Activated CD4-positive, alpha-beta T cell treated with anti-CD3 and anti-CD28 coated beads for 48 hours (primary cell): ENCODE measurements around the gene ARHGEF7.

ENCODE experiments used
- DNase-seq: peaks from one replicate; pipeline ENCODE4 v3.0.0-alpha.2; 2020

ARHGEF7 gene

DNA sequence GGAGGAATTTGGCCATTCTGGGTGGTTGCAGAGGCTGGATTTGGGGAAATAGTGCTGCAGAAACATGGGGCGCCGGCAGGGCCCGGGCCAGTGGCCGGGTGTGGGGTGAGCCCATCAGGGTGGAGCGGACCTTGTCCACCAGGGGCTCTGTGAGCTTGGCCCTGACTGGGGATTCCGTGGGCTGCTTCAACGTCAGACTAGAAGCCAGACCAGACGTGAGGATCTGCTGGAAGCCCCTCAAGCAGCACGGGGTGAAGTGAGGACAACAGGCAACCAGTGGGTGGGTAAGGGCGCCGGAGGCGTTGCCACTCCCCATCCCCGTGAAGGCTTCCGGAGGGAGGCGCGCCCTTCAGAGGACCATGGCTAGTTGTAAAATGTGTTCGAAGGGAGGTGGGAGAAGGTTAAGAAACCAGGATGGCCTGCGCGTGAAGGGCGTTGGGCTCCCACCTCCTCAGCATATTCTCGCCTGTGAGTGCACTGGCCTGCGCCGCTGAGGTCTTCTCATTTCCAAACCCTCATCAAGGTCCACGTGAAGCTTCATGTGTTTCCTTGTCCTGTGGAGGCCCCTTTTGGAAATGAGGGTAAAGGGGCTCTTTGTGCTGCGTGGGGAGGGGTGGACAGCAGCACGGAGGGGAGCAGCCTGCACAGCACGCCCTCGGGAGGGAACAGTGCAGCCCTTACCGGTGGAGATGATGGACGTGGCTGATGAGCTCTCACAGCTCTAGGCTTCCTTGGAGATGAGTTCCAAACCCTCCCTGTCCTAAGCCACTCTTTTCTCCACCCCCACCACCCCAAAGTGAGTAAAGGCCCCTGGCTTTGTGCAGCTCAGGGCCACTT lies 213.7 kb downstream of the ARHGEF7 start:
- no peak for DNase-seq

GRCh38 chr13:111329641-111330040 lies 214.5 kb downstream of the ARHGEF7 start:
- DNase-seq: no peak

GRCh38 chr13:111330066-111330610 lies 215.0 kb downstream of the ARHGEF7 start:
- no peak for DNase-seq

DNA sequence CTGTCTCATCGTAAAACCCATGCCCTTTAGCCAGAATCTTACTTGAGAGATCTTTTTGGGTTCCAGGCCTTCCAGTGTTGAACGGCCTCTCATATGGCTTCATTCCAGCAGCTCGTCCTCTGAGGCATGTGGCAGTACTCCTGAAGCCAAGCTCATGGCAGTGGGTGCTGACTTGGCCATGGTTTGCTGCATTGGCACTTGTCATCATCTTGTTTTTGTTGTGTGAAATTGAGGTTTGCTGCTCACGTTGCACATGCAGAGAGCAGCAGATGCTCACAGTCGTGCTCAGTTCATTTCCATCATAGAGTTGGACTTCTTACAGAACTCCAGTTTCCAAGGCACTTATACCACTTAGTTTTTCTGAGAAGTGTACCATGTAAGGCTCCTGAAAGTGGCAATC lies 220.2 kb downstream of the ARHGEF7 start:
- no peak for DNase-seq

GRCh38 chr13:111336666-111337065 lies 221.6 kb downstream of the ARHGEF7 start:
- no peak for DNase-seq

- no peak for DNase-seq
Measured at GRCh38 chr13:111337206-111337605, 222.1 kb downstream of the ARHGEF7 start.

DNA sequence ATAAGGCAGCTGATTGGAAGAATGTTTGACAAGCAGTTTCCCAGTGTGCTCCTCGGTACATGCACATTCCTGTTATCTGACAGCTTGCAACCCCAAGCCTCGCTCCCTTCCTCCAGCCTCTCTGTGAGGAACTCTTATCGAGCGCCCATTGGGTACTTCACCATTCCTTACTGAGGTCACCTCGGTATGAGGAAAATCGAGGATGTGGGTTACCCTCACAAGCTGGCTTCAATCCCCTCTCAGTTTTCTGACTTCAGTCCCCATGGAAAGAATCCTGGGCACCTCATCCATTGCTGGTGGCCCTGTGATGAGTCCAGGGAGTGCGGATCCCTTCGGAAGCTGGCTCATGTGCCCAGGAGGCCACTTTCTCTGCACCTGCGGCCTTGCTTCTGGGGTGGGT lies 222.6 kb downstream of the ARHGEF7 start:
- no peak for DNase-seq

- no peak for DNase-seq
Measured at GRCh38 chr13:111338841-111339240, 223.7 kb downstream of the ARHGEF7 start.

GRCh38 chr13:111339366-111340143 lies 224.4 kb downstream of the ARHGEF7 start:
- no peak for DNase-seq

DNA sequence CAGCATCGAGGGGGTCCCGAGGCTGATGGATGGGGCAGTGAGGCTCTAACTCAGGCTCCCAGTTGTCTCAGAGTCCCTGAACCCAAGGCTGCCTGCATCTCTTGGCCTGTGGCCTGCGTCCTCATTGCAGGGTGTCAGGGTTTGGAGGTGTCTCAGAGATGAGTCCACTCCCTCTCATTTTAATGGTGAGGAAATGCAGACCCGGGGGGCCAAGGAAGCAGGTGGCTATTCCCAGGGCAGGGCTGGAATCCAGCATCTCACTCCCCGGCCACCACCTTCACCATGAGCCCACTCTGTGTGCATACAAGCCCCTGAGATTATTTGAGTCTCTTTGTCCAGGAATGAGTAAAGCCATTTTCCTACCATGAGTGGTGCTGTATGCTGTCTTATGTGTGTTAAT lies 226.8 kb downstream of the ARHGEF7 start:
- DNase-seq: no peak

GRCh38 chr13:111342721-111343120 lies 227.6 kb downstream of the ARHGEF7 start:
- no peak for DNase-seq

GRCh38 chr13:111343186-111343805 lies 228.2 kb downstream of the ARHGEF7 start:
- DNase-seq: no peak

DNA sequence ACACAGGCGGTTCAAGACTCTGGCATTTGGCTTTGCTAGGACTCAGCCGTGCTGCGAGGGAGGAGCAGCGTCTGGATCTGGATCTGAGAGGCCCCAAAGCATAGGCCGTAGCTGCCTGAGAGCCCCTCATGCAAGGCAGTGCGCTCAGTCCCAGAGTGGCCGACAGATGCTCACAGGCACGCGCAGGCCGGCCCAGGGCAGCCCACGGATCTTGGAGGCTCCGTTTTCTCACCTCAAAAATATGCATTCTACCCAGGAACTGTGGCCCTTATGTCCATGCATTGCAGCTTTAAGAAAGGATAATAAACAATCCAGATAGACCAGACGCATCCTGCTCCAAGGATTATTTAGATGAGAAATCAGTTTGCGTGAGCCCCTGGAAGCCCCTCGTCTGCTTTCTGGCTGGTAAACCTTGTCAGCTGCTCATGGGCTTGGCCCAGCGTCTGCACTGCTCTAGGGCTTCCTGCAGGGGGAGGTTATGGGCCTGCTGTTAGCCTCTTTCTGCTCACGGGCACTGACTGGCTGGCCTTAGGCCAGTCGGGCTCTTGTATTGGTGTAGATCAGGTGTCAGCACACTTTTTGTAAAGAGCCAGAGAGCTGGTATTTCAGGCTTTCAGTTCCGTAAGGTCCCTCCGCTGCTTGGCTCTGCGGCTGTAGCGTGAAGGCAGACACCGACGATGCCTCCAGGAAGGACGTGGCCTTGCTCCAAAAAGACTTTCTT lies 229.5 kb downstream of the ARHGEF7 start:
- no peak for DNase-seq

GRCh38 chr13:111345682-111346081 lies 230.6 kb downstream of the ARHGEF7 start:
- no peak for DNase-seq

- no peak for DNase-seq
Measured at GRCh38 chr13:111346101-111346680, 231.1 kb downstream of the ARHGEF7 start.

DNA sequence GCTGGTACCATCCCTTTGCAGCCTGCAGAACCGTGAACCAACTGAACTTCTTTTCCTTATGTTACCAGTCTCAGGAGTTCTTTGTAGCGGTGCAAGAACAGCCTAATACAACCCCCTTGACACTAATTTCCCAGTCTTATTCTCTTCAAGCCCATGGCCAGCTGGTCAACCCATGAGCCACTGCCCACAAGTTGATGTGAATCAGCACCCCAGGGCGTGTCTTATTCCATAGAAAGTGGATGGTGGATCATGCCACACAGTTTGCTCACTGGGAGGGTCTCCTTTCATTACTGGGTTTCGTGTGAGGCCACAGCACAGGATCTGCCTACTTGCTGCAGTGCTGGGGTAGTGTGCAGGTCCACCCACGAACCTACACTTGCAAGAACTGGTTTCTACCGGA lies 232.3 kb downstream of the ARHGEF7 start:
- no peak for DNase-seq

- no peak for DNase-seq
Measured at GRCh38 chr13:111353508-111353907, 238.4 kb downstream of the ARHGEF7 start.

- DNase-seq: no peak
Measured at GRCh38 chr13:111354789-111355188, 239.7 kb downstream of the ARHGEF7 start.
